ENCODE data around the gene PERCC1.

PERCC1 gene

GRCh38 chr16:1425616-1426370 lies 5.1 kb upstream of the PERCC1 start:
- no peak overlapping the region for H3K4me3 ChIP-seq (ENCODE audit: low read depth, low read length)
- TF ChIP-seq CTCF (IDR thresholded peaks at IDR 0.05; ENCODE audit: low read depth, low read length), result no peak

- TF ChIP-seq CTCF (IDR thresholded peaks at IDR 0.05; ENCODE audit: low read depth, low read length), result no peak
- H3K4me3 ChIP-seq (ENCODE audit: low read depth, low read length), result no peak overlapping the region
Measured at GRCh38 chr16:1426734-1427471, 4.0 kb upstream of the PERCC1 start.

- no peak overlapping the region for H3K4me3 ChIP-seq (ENCODE audit: low read depth, low read length)
- TF ChIP-seq CTCF (IDR thresholded peaks at IDR 0.05; ENCODE audit: low read depth, low read length), result no peak
Measured at GRCh38 chr16:1427473-1428461, 3.1 kb upstream of the PERCC1 start.

- no peak for TF ChIP-seq CTCF (IDR thresholded peaks at IDR 0.05; ENCODE audit: low read depth, low read length)
- H3K4me3 ChIP-seq (ENCODE audit: low read depth, low read length), result no peak overlapping the region
Measured at GRCh38 chr16:1428511-1428910, 2.4 kb upstream of the PERCC1 start.

- no peak for TF ChIP-seq CTCF (IDR thresholded peaks at IDR 0.05; ENCODE audit: low read depth, low read length)
- H3K4me3 ChIP-seq (ENCODE audit: low read depth, low read length), result no peak overlapping the region
Measured at GRCh38 chr16:1429012-1429411, 1.9 kb upstream of the PERCC1 start.

- H3K4me3 ChIP-seq (ENCODE audit: low read depth, low read length), result no peak overlapping the region
- TF ChIP-seq CTCF (IDR thresholded peaks at IDR 0.05; ENCODE audit: low read depth, low read length), result no peak
Measured at GRCh38 chr16:1429631-1430030, 1.2 kb upstream of the PERCC1 start.

Data from WI38 (cell line).